RCC 7860 (cell line): ENCODE results near the gene MORN1.
"Not testable (repeated sequence)": the region's sequence is repeated elsewhere in the genome, so short reads cannot be mapped to it uniquely, and the experiment has no call there.

ENCODE experiments used
- DNase-seq: peaks from one replicate; pipeline ENCODE4 v3.0.0-alpha.2; 2015; ENCODE audit warnings: low spot score
- FAIRE-seq: peaks from 2 replicates; lab custom pipeline; 2012; peaks lifted over from hg19 to GRCh38; lab: Jason Lieb, UNC

Gene MORN1

DNA sequence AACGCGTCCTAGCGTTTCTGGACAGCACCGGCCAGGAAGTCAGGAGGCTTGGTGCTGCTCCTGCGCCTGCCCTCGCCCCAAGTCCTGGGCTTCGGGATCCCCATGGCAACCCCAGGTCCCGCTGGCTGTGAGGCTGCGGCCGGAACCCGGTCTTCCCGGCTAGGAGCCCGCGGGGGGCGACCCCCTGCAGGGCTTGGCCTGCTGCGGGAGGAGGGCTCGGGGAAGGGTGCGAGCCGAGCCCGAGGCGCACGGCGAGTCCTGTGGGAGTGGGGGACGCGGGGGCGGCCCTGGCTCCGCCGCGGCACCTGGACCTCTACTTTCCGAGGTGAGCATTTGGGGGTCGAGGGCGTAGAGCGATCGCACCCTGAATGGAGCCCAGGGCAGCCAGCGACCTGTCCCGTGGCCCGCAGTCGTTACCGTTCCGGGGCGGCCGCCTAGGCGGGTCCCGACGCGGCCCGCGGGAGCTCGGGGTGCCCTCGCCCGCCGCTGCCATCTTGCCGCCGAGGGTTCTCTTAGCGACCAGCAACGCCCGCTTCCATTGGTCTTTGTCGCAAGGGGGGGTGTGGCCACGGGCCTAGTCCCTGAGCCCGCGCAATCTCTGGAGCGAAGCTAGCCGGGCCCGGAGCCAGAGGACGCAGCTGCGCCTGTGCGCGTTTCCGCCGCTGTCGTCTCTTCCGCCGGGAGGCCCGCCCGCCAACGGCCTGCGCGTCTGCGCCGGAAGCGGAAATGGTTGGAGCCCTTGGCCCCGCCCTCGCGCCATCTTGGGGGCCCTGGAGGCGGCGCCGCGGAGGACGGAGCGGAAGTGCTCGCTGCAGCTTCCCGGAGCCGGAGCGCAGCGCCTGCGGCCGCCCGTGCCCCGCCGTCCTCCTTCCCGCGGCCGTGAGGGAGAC, at the start of gene MORN1, which contains the start of gene RER1:
TSS of gene MORN1 (minus strand) at position 514 of the 890 bp plus-strand sequence. CDS start at position 493, 21 bp downstream.
TSS of gene RER1 (plus strand) at position 801 of the 890 bp plus-strand sequence. CDS start 3,950 bp downstream, outside the sequence.
- FAIRE-seq = peak; percentile 82

DNA sequence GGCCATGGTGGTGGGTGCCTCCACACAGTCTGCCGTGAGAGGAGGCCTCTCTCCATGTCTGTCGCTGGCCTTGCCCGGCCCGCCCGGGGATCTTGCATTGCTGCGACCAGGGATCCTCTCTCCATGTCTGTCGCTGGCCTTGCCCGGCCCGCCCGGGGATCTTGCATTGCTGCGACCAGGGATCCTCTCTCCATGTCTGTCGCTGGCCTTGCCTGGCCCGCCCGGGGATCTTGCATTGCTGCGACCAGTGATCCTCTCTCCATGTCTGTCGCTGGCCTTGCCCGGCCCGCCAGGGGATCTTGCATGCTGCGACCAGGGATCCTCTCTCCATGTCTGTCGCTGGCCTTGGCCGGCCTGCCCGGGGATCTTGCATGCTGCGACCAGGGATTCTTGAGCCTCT, 49.0 kb upstream of the MORN1 start:
- not testable (repeated sequence) for FAIRE-seq, DNase-seq

More for the DNA sequence above, at the start of gene MORN1, which contains the start of gene RER1:
- DNase-seq = peak; percentile 93

DNA sequence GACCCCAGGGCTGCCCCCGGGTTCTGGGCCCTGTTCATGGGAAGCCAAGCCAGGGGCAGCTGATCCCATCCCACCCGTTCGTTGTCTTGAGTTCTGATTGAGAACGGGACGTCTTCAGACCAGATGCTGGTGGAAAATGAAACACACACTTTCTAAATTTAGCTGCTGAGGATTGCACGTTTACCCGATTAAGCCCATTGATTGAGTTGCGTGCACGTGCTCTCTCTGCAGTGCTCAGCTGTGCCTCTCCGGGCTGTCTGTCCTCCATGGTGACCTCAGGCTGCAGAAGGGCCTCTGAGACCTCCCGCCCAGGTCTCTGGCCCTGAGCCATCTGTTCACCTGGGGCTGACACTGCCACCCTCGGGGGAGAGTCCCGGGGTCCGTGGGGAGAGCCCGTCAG, 48.0 kb upstream of the MORN1 start:
- FAIRE-seq (no peak), DNase-seq (no peak)

DNA sequence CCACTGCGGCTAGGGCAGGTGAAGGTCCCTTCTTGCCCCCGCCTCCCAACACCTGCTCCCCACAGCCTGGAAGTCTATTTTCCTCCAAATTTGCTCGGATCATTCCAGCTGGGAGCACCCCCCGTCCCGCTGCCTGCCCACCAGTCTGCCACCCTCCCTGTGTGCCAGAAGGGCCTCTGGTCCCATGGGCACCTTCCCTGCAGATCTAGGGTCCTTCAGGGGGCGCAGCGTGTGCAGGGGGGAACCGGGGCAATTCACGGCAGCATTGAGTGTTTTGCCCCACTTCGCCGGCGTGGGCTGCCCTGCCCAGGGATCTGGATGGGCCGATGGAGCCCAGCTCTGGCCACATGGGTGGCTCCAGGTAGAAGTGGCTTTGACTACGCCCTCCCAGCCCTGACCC, 47.3 kb upstream of the MORN1 start:
- DNase-seq = no peak
- no peak for FAIRE-seq

DNA sequence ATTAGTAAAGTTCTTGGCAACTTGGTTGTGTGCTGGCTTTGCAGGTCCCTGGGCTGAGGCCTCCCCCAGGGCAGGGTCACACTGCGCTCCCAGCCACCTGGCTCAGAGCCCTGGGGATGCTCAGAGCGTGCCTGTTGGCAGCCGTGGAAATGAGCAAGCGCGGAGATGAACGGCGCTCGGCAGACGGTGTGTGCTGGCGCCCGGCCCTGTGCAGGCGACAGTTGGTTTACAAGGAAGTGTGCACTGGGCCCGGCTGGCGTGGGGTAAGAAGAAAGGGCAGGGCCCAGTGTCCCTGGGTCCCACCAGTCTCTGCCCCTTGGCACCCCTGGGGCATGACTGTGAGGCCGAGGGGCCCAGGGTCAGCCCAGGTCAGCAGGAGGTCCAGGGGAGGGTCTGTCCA, 46.7 kb upstream of the MORN1 start:
- DNase-seq = no peak
- no peak for FAIRE-seq

DNA sequence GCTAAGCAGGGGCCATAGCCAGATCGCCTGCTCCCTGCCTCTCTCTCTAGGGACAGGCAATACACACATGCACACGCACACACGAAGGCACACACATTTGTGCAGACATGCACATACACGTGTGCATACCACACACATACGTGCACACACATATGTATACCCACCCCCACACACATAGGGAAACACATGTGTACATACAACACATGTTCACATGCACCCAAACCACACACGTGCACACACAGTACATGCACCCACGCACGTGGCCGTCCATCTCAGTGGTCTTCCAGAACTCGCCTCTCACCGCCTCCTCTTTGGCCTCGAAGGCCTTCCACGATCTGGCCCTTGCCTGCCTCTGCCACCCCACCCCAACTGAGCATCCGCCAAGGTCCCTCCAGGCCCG, 46.3 kb upstream of the MORN1 start:
- FAIRE-seq = no peak
- no peak for DNase-seq

DNA sequence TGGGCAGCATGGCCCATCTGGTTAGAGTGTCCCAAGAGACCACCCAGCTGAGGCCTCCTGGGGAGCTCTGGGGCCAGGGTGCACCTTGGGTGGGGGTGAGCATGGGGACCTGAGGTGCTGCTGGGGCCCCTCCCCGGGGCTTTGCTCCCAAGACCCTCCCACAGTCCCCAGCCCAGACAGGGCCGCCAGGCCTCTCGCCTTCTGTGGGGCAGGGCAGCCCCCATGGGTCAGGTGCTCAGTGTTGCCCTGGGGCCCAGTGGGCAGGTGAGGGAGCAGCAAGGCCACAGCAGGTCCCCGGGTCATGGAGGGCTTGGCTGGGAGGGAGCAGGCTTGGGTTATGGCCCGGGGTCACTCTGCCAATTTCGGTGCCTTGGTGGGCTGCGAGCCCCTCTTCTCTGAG, 45.5 kb upstream of the MORN1 start:
- FAIRE-seq (no peak), DNase-seq (no peak)

DNA sequence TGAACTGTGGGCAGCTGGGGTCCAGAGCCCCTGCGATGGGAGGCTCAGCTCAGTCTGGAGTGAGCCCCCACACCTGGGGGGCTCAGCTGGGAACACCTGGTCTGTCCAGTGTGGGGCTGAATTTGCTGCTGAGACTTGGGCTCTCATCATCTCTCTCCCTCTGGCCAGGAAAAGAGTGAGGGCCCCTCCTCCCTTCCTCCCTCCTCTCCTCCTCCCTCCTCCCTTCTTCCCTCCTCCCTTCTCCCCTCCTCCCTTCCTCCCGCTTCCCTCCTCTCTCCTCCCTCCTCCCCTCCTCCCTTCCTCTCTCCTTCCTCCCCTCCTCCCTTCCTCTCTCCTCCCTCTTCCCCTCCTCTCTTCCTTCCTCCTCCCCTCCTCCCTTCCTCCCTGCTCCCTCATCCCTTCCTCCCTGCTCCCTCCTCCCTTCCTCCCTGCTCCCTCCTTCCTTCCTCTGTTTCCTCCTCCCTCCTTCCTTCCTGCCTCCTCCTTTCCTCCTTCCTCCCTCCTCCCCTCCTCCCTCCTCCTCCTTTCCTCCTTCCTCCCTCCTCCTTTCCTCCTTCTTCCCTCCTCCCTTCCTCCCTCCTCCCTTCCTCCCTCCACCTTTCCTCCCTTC, 44.5 kb upstream of the MORN1 start:
- DNase-seq (no peak), FAIRE-seq (no peak)

DNA sequence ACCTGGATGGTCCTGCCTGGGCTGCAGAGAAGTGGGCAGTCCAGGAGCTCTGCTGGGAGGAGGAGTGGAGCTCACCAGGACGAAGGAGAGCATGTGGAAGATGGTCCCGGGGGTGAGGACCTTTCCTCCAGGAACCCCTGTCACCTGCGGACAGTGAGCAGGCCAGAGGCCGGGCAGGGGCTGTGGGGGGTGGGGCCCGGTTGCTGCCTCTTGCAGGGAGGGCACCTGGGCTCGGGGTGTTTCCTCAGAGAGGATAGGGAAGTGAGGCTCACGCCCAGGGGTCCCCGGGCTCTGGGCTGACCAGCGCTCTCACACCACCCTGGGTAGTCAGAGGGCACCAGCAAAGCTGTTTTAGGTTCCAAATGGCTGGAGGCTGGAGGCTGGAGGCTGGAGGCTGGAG, 43.7 kb upstream of the MORN1 start:
- FAIRE-seq (no peak), DNase-seq (no peak)

DNA sequence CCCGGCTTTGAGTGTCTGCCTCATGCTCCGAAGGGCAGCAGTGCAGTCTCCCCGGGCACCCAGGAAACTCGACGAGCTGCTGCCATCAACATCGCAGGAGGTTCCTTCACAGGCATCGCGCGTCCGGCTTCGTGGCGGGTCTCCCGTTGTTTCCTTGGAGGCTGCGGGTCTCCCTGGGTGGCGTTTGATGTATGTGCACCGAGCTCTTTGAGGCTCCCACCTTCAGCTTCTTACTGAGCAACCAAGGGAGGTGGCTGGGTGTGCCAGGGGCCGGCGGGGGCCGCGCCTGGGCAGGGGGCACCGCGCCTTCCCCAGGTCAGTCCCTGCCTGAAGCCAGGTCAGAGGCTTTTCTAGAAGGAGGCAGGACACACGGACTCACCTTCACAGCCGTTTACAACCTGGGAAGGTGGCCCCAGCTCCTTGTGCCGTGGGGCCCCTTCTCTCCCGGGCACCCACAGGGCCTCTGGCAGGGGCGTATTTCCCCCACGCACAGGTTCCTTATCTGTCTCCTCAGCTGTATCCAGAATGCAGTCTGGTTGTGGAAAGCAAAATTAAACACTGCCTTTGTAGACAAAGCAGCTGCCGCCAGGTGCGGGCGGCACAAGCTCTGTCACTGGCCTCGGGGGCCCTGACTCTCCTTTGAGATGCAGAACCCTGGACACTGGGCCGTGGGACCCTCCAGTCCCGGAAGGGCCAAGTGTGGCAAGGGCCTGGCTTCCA, 42.7 kb upstream of the MORN1 start:
- no peak for FAIRE-seq
- DNase-seq = no peak

DNA sequence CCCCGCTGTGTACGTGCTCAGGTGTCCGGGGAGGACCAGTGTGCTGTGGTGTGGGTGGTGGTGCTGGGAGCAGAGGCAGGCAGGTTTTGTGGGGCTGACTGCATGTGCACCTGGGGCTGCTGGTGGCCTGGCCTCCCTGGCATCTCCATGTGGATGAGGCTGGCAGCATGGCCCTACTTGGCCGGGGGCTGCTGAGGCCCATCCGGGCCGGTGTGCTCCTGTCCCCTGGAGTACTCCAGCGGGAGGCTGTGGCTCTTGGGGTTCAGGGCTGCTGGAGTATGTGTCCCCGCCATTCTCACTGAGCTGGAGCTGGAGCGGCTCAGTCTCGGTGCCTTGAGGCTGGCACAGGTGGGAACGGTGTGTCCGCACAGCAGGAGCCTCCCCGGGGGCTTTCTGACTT, 41.8 kb upstream of the MORN1 start:
- FAIRE-seq (no peak), DNase-seq (no peak)

DNA sequence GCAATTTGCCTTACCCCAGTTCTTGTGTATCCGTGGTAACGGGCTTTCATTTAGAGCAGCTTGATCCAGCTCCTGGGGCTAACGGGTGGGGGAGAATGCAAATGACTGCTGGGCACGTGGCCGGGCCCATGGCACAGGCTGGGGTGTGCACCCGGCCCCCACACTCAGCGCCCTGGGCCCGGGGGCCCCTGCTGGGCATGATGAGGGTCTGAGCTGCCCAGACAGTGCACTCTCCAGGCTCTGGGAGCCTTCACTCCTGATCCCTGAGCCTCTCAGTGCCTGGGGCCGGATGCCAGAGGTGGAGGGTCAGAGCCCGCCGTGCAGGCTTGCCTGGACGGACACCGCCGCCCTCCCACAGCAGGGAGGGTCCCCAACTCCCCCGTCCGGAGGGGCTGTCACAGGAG, 41.1 kb upstream of the MORN1 start:
- DNase-seq (no peak), FAIRE-seq (no peak)

DNA sequence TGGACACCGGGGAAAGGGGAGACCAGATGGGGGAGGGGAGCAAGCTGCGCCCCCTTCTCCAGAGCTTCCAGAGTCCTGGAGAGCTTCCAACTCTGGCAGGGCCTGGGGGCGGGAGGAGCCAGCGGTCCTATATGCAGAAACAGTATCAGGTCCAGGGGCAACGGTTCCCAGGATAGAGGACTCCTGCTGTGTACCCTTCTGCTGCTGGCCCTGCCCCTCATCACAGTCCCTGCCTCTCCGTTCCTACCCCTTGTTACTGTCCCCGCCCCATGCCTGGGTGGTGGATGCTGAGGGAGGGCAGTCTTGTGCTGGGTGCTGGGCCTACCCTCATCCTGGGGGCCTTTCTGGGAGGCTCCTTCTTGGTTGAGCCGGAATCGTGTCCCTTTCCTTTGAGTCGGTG, 40.2 kb upstream of the MORN1 start:
- FAIRE-seq (no peak), DNase-seq (no peak)

DNA sequence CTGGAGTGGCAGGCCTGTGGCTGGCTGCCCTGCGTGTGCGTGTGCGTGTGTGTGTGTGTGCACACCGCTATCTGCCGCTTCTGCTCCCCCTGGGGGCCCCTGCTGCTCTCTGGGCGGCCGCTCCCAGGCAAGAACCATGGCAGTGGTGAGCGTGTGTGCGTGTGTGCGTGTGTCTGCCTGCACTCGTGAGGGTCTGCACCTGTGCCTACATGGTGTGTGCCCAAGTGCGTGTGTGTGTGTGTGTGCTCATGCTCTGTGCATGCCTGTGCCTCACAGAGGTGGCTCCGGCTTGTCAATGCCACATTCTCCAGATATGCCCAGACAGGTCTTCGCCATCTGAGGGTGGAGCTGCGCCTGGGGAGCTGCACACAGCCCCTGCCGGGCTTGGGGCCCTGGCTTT, 39.7 kb upstream of the MORN1 start:
- DNase-seq (no peak), FAIRE-seq (no peak)

DNA sequence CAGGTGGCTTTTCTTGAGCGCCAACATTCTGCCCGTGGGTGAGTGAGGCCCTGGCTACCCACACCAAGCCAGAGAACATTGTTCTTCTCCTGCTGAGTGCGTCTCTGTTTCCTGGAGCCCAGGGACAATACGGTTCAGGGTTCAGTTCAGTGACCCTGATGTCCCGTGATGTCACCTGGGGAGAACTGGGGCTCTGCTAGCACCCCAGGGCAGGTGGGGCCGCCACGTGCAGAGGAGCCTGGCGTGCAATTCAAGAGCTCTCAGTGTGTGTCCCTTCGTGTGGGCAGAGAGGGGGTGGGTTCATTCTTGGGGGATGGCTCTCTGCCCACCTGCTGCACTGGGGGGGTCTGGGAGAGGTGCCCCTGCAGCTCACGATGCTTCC, 39.2 kb upstream of the MORN1 start:
- no peak for FAIRE-seq
- no peak for DNase-seq

DNA sequence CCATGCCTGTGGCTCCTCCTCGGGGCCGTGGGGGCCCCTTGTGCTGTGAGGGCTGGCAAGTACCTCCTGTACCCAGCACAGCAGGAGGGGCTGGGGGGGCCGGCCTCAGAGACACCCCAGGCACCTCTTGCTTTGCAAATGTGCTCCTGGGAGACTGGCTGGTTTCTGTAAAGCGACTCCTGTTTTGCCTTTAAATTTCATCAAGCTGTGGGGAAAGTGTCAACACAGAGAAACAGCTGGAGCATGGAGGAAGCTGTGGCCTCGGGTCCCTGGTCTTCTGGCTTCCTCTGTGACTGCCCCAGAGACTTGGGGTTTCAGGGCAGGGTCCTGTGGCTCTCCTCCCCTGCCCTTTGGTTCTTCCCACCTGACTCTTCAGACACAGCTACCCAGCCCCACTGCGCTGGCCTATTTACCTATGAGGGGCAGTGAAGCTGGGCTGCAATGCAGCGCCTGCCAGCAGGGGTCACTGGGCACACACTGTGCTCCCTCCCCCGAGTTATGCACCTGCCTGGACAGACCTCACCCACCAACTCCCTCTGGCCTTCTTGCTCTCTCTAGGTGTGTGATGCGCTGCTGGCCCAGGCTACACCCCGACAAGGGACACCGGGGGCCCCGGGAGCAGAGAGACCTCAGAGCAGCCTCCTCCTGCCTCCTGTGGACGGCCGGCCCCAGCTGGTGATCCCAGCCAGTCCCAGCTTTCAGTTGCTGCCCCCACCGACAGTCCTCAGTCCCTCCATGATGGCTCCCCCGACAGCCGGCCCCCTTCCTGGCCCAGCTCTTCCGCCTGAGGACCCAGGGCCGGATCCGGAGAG, 38.6 kb upstream of the MORN1 start:
- no peak for FAIRE-seq
- no peak for DNase-seq

DNA sequence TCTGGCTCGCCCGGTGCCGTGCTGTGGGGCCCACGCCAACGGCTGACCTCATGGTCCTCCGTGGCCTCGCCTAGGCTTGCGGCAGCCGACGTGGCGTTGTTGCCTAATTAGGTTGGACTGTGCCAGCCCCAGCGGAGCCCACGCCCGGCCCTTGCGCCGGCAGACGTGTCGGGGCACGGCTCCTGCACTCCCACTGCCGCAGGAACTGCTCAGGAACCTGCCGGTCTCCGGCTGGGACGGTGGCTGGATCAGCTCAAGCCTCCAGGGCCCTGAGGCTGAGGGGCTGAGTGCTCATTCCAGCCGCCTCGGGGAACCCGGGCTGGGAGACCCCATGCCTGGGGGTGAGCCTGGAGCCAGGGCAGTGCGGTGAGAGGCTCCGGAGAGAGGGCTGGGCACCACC, 37.1 kb upstream of the MORN1 start:
- DNase-seq = no peak
- no peak for FAIRE-seq

DNA sequence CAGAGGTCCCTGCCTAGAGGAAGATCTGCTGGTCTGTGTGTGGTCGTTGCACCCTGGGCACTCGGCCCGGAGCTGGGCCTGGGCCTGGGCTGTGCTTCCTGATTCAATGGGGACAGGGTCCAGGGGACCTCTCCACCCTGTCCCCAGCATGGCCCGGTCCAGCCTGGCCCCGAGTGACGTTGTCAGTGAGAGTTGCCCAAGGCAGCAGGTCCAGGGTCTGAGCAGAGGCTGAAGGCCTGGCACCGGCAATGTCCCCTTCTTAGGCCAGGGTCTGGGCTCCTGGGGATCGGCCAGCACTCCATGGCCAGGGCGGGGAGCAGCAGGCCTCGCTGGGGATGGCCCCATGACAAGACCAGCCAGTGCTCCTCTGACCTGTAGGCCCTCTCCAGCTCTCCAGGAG, 36.6 kb upstream of the MORN1 start:
- no peak for DNase-seq
- no peak for FAIRE-seq

DNA sequence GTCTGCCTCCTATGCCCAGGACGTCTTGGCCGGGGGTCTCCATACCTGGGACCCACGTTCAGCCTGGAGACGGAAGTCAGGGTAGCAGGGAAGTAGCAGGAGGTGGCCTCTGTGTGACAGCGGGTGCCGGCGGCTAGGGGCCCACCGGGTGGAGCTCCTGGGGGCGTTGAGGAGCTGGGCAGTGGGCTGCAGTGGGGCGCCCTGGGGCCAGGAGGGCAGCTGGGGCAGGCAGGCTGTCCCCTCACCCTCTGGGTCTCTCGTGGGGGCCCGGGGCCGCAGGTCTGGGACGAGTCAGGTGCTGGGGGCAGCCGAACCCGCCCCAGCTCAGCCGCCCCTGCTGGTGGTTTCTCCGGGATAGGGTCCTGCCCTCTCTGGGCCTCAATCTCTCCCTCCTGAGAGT, 35.7 kb upstream of the MORN1 start:
- no peak for FAIRE-seq
- no peak for DNase-seq

DNA sequence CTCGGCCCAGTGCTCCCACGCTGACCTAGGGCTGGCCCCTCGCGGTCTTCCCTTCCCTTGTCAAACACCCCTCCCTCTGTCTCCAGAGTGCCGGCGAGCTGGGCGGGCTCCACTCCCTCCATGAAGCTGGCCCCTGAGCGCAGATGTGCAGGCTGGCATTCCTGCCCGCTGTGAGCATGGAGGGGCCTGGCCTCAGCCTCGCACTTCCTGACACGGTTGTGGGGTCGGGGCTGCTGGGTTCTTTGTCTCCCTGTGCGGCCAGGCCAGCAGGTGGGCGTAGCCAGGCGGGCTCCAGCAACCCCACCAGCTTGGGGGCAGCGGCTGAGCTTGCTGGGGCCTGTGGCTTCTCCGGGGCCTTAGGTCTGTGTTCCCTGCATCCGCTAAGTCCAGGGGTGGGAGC, 35.2 kb upstream of the MORN1 start:
- FAIRE-seq (no peak), DNase-seq (no peak)

DNA sequence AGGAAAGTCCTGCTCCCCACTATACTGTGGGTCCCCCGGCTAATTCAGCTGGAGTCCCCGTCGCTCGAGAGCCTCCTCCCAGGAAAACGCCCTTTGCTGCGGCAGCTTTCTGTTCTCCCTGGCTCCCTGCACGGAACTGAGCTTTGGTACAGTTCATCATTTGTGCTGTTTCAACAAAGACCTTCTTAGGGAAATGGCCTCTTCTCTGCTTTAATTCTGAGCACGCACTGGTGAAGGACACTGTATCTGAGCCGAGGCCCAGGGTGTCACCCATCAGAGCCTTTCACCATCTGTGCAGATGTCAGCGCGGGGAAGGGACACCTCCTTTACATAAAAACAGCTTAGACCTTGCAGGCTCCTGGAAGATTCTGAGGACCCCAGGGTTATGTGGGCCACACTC, 34.5 kb upstream of the MORN1 start:
- DNase-seq (no peak), FAIRE-seq (no peak)
